ENCODE results near the gene HSD17B4. TPM values are rescaled to one million over a fixed set of nuclear protein-coding genes. Genes with fewer than 3 reads are reported as not detected.

HSD17B4 gene
- total and polyA plus RNA-seq, 2 donors (not counting 1 experiment from before 2014, with no cell fraction given): 187 to 340 TPM

DNA sequence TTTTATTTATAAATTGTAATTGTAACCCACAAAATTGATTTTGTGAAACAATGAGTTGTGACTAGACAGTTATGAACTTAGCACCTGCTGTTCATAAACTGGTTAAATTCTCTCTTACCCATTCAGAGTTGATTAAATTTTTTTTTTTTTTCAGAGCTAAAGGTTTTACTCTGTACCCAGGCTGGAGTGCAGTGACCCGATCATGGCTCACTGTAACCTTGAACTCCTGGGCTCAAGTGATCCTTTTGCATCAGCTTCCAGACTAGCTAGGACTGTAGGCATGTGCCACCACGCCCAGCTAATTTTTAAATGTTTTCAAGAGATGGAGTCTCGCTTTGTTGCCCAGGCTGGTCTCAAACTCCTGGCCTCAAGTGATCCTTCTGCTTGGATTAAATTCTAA lies 1.9 kb downstream of the HSD17B4 start:
- Histone ChIP-seq H4K20me1 (ENCODE audit: control insufficient read depth, extremely low read depth, insufficient read depth, low read length) (no peaks in the 10 kb centered on the region), H3K4me1 (ENCODE audit: control insufficient read depth, extremely low read depth, insufficient read depth, low read length) (no peaks in the 10 kb centered on the region), H2AFZ (ENCODE audit: low read length) (no peak overlapping the region), H3K9ac (ENCODE audit: insufficient read depth, low read length) (no peak overlapping the region), H3K27me3 (ENCODE audit: control insufficient read depth, insufficient read depth, low read length) (no peaks in the 10 kb centered on the region), H3K4me2 (ENCODE audit: extremely low read depth, insufficient read depth, low read length) (no peak overlapping the region), H3K36me3 (ENCODE audit: control insufficient read depth, insufficient read depth, low read length) (no peaks in the 10 kb centered on the region), H3K4me3 (replicated peaks in 1 of 4; ENCODE audit: control extremely low read depth in 1 of 4, insufficient read depth in 1 of 4, low read depth in 3 of 4, low read length in 4 of 4) (no peak overlapping the region), H3K27ac (ENCODE audit: insufficient read depth, low read length) (no peak overlapping the region), H3K9me3 (ENCODE audit: control insufficient read depth, insufficient read depth, low read depth, low read length) (no peaks in the 10 kb centered on the region), H3K79me2 (ENCODE audit: control insufficient read depth, insufficient read depth, low read length) (peaks cover 1% of the 10 kb centered on the region)
- no peak for TF ChIP-seq CTCF (conservative IDR thresholded peaks at IDR 0.05 in 1 of 2, IDR thresholded peaks at IDR 0.05 in 1 of 2; ENCODE audit: low read depth in 1 of 2, low read length in 2 of 2)
- no peak for TF ChIP-seq EZH2 (IDR thresholded peaks at IDR 0.05; ENCODE audit: low read length, missing control alignments)
- DNase-seq (ENCODE audit: low read depth in 2 of 2): no peak

DNA sequence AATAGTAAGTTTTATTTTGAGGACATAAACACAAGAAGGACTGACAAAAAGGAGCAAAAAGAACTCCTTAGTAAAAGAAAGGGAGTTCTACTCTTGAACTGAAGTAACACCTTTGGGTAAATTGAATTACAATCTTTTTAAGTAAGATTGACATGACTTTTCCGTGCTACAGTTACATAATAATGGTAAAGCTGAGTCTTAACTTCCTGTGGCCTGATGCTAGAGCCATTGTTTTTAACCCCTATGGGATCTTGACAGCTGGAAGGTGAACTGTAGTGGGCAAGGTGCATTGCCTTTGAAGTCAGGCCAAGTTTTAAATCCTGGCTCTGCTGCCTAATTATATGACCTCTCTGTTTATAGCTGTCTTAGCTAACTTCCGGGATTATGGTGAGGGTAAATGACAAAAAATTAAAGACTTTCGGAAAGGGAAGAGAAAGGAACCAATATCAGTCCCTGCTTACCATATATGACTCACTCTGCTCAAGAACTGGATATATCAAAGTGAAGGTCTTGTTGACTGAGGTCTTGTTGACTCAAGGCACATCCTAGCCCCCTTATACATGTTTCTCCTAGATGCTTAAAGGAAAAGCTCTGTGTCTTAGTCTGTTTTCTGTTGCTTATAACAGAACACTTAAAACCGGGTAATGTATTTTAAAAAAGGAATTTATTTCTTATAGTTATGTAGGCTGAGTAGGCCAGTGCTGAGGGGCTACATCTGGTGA lies 6.8 kb downstream of the HSD17B4 start:
- Histone ChIP-seq H4K20me1 (ENCODE audit: control insufficient read depth, extremely low read depth, insufficient read depth, low read length) (no peaks in the 10 kb centered on the region), H3K9me3 (ENCODE audit: control insufficient read depth, insufficient read depth, low read depth, low read length) (no peaks in the 10 kb centered on the region), H3K9ac (ENCODE audit: insufficient read depth, low read length) (no peak overlapping the region), H3K79me2 (ENCODE audit: control insufficient read depth, insufficient read depth, low read length) (no peaks in the 10 kb centered on the region), H3K27ac (ENCODE audit: insufficient read depth, low read length) (no peak overlapping the region), H3K4me3 (replicated peaks in 1 of 4; ENCODE audit: control extremely low read depth in 1 of 4, insufficient read depth in 1 of 4, low read depth in 3 of 4, low read length in 4 of 4) (no peak overlapping the region), H2AFZ (ENCODE audit: low read length) (no peak overlapping the region), H3K27me3 (ENCODE audit: control insufficient read depth, insufficient read depth, low read length) (no peaks in the 10 kb centered on the region), H3K4me1 (ENCODE audit: control insufficient read depth, extremely low read depth, insufficient read depth, low read length) (no peaks in the 10 kb centered on the region), H3K4me2 (ENCODE audit: extremely low read depth, insufficient read depth, low read length) (no peak overlapping the region), H3K36me3 (ENCODE audit: control insufficient read depth, insufficient read depth, low read length) (no peaks in the 10 kb centered on the region)
- no peak for TF ChIP-seq CTCF (conservative IDR thresholded peaks at IDR 0.05 in 1 of 2, IDR thresholded peaks at IDR 0.05 in 1 of 2; ENCODE audit: low read depth in 1 of 2, low read length in 2 of 2)
- TF ChIP-seq EZH2 (IDR thresholded peaks at IDR 0.05; ENCODE audit: low read length, missing control alignments): no peak
- no peak for DNase-seq (ENCODE audit: low read depth in 2 of 2)

- no peak for DNase-seq (ENCODE audit: low read depth in 2 of 2)
- no peaks in the 10 kb centered on the region for H3K79me2 ChIP-seq (ENCODE audit: control insufficient read depth, insufficient read depth, low read length)
Measured at GRCh38 chr5:119465640-119466039, 13.3 kb downstream of the HSD17B4 start.

More at GRCh38 chr5:119465640-119466039, 13.3 kb downstream of the HSD17B4 start:
- Histone ChIP-seq H3K27ac (ENCODE audit: insufficient read depth, low read length) (no peak overlapping the region), H3K9me3 (ENCODE audit: control insufficient read depth, insufficient read depth, low read depth, low read length) (no peaks in the 10 kb centered on the region), H2AFZ (ENCODE audit: low read length) (no peak overlapping the region), H3K4me3 (replicated peaks in 1 of 4; ENCODE audit: control extremely low read depth in 1 of 4, insufficient read depth in 1 of 4, low read depth in 3 of 4, low read length in 4 of 4) (no peak overlapping the region), H3K4me1 (ENCODE audit: control insufficient read depth, extremely low read depth, insufficient read depth, low read length) (no peaks in the 10 kb centered on the region), H3K4me2 (ENCODE audit: extremely low read depth, insufficient read depth, low read length) (no peak overlapping the region), H3K27me3 (ENCODE audit: control insufficient read depth, insufficient read depth, low read length) (no peaks in the 10 kb centered on the region), H3K36me3 (ENCODE audit: control insufficient read depth, insufficient read depth, low read length) (no peaks in the 10 kb centered on the region), H3K9ac (ENCODE audit: insufficient read depth, low read length) (no peak overlapping the region), H4K20me1 (ENCODE audit: control insufficient read depth, extremely low read depth, insufficient read depth, low read length) (no peaks in the 10 kb centered on the region)
- TF ChIP-seq EZH2 (IDR thresholded peaks at IDR 0.05; ENCODE audit: low read length, missing control alignments): no peak
- TF ChIP-seq CTCF (conservative IDR thresholded peaks at IDR 0.05 in 1 of 2, IDR thresholded peaks at IDR 0.05 in 1 of 2; ENCODE audit: low read depth in 1 of 2, low read length in 2 of 2): no peak

All from fibroblast of lung (primary cell).